Psoas muscle (tissue), 8 donors: ENCODE measurements around the gene GCM1. TPM values are rescaled to one million over a fixed set of nuclear protein-coding genes. Genes with fewer than 3 reads are reported as not detected.

Experiments used
- ATAC-seq, 4 donors: fragments of 200-7000 bp; cut with Tn5 transposase; one replicate each; pipeline ENCODE4 v1.9.1; 2020; ENCODE audit warnings: moderate library complexity in 3 of 4, mild to moderate bottlenecking in 2 of 4
- DNase-seq, 2 donors: peaks; one replicate each; pipeline ENCODE4 v3.0.0-alpha.2; 2020
- H3K27ac ChIP-seq: fragments of 200-600 bp; one replicate; pipeline ENCODE4 v1.8.0; 2022
- H3K27me3 ChIP-seq, 3 donors: fragments of 200-600 bp in 1 of 3; one replicate each; pipeline versions ENCODE4 v1.6.1 to v1.8.0; 2013 to 2022; ENCODE audit warnings: low read length in 2 of 3, mild to moderate bottlenecking in 2 of 3, moderate library complexity in 1 of 3; ENCODE audit not compliant: insufficient read depth in 3 of 3
- H3K36me3 ChIP-seq, 2 donors: fragments of 200-600 bp in 1 of 2; one replicate each; pipeline versions ENCODE4 v1.6.1 to v1.8.0; 2013 to 2022; ENCODE audit warnings: low read depth in 1 of 2, mild to moderate bottlenecking in 1 of 2, moderate library complexity in 1 of 2; ENCODE audit not compliant: insufficient read depth in 1 of 2
- H3K4me1 ChIP-seq: fragments of 200-600 bp; one replicate; pipeline ENCODE4 v1.8.0; 2022
- H3K4me3 ChIP-seq: fragments of 200-600 bp; one replicate; pipeline ENCODE4 v1.8.0; 2022; ENCODE audit warnings: mild to moderate bottlenecking
- H3K9me3 ChIP-seq: fragments of 200-600 bp; one replicate; pipeline ENCODE4 v1.8.0; 2022
- CTCF ChIP-seq: fragments of 200-600 bp; IDR thresholded peaks from one replicate; pipeline ENCODE4 v1.8.0; 2022; ENCODE audit warnings: antibody characterized with exemption
- WGBS, 3 donors: extraction: QIAGEN DNeasy Blood & Tissue Kit; methylation state at CpG; one replicate each; pipeline versions ENCODE4 v1.1.6 to v1.1.7; 2013; 5-methylcytosine and 5-hydroxymethylcytosine counted together
- intact Hi-C, 2 donors: fragments of 100-400 bp; cut with DNase I; formaldehyde crosslinking; loops; one replicate each; pipeline versions ENCODE4 v1.11.0 to v1.14.2; 2022
- polyA plus RNA-seq, 3 donors: library from polyadenylated mRNA; stranded (reverse); fragments of 200-250 nt; gene quantifications; one replicate each; pipeline ENCODE4 v1.2.3, GENCODE V29; 2013
- total RNA-seq, 4 donors: library from RNA; stranded (reverse); fragmentation: NEBNext Ultra II Directional in 2 of 4; extraction: Animal tissue kit (Norgen Biotek cat#: 25700) in 2 of 4; gene quantifications; one replicate each; pipeline versions ENCODE4 v1.2.1 to v1.2.4, GENCODE V29; 2021 to 2023
- donor health status: healthy with polysubstance abuse.
- donor health status: DM: no; HTN: no; CAD: no; lungs with moderate emphysema.
- donor health status: Bipolar disorder and iron deficiency.
- donor health status: healthy.
- donor health status: DM: yes; HTN: yes; CAD: no.
- donor health status: DM: no; HTN: no; CAD: no.
- donor health status: DM: no; HTN: no; CAD: no.
- donor health status: DM: yes; HTN: yes; CAD: no.

The GCM1 gene
- total and polyA plus RNA-seq, 7 donors: not detected

GRCh38 chr6:53136000-53136609 lies 12.5 kb downstream of the GCM1 start:
- DNase-seq (no peak), ATAC-seq (no peak)
- no peaks in the 10 kb centered on the region for H3K9me3 ChIP-seq
- no peak overlapping the region for H3K27ac ChIP-seq
- TF ChIP-seq CTCF: no peak
- H3K4me3 ChIP-seq: no peak overlapping the region
- 70 to 73% (median 71%) methylated on average over 3 of the region's 3 CpGs for WGBS, 3 donors
- intact Hi-C loops: no loop called here
- no peaks in the 10 kb centered on the region for H3K36me3 ChIP-seq
- no peaks in the 10 kb centered on the region for H3K4me1 ChIP-seq
- H3K27me3 ChIP-seq: no peaks in the 10 kb centered on the region

- DNase-seq: no peak
- intact Hi-C loops: no loop called here
- no peak for TF ChIP-seq CTCF
- H3K27me3 ChIP-seq: no peaks in the 10 kb centered on the region
- no peak for ATAC-seq
- H3K4me3 ChIP-seq: no peak overlapping the region
- WGBS, 3 donors: 67 to 76% (median 75%) methylated on average over 8 of the region's 8 CpGs
- no peaks in the 10 kb centered on the region for H3K36me3 ChIP-seq
- H3K9me3 ChIP-seq: no peaks in the 10 kb centered on the region
- no peak overlapping the region for H3K27ac ChIP-seq
- H3K4me1 ChIP-seq: no peaks in the 10 kb centered on the region
Observed at GRCh38 chr6:53134601-53135235, 13.9 kb downstream of the GCM1 start.

- no peaks in the 10 kb centered on the region for H3K9me3 ChIP-seq
- intact Hi-C loops: no loop called here
- 80 to 85% (median 83%) methylated on average over 16 of the region's 16 CpGs for WGBS, 3 donors
- DNase-seq (no peak), ATAC-seq (no peak)
- no peak overlapping the region for H3K27ac ChIP-seq
- no peaks in the 10 kb centered on the region for H3K27me3 ChIP-seq
- H3K4me3 ChIP-seq: no peak overlapping the region
- no peak for TF ChIP-seq CTCF
- no peaks in the 10 kb centered on the region for H3K4me1 ChIP-seq
- H3K36me3 ChIP-seq: no peaks in the 10 kb centered on the region
Observed at GRCh38 chr6:53133961-53134360, 14.7 kb downstream of the GCM1 start.

- 38 to 46% (median 44%) methylated on average over 6 of the region's 6 CpGs for WGBS, 3 donors
- TF ChIP-seq CTCF: no peak
- no peak overlapping the region for H3K4me3 ChIP-seq
- H3K27me3 ChIP-seq: peaks cover 0 to 14% (median 0%) of the 10 kb centered on the region in 3 donors
- no peaks in the 10 kb centered on the region for H3K9me3 ChIP-seq
- H3K36me3 ChIP-seq: no peaks in the 10 kb centered on the region
- intact Hi-C loops: no loop called here
- ATAC-seq (no peak), DNase-seq (no peak)
- no peaks in the 10 kb centered on the region for H3K4me1 ChIP-seq
- no peak overlapping the region for H3K27ac ChIP-seq
Observed at GRCh38 chr6:53130569-53131290, 17.9 kb downstream of the GCM1 start.
